GM19193 (cell line): Measurements from ENCODE around the gene UNC13D.

Source experiments
- POLR2A ChIP-seq: IDR thresholded peaks from 4 replicates; pipeline ENCODE4 v1.6.1; 2011; ENCODE audit not compliant: insufficient read depth, insufficient read length; ENCODE audit errors: extremely low read depth

UNC13D gene

DNA sequence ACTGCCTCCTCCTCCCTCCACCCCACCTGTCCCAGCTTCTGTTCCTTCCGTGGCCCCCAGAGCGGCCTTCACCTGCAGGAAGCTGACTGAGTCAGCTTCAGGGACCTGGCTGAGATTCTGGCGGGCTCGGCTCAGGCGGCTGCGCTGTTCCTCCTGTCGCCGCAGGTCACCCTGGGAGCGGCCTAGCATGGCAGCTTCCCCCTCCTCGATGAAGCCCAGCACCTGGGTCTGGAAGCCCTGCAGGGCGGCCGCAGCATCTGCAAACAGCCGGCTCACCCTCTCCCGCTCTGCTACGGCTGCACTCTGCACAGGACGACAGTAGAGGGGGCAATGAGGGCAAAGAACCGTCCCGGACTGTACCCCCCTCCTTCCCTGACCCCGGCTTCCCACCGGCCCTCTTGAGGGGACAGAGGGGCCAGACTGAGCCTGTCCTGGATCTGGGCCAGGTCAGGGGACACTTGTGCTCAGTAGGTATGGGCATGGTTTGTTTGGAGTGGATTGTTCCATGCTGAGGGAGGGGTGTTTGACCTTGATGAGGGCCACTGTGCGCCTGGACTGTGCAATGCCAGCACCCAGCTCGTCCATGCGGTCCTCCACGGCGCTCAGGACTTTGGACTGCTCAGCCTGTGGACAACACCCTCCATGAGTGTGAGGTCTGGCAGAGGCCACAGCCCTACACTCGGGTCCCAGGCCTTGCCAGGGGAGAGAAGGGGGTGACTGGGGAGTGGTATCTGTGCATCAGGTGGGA lies 32.2 kb upstream of the UNC13D start:
- peak; percentile 50 for TF ChIP-seq POLR2A

GRCh38 chr17:75875940-75876189 lies 31.7 kb upstream of the UNC13D start:
- TF ChIP-seq POLR2A = no peak

- TF ChIP-seq POLR2A = no peak
Measured at GRCh38 chr17:75875182-75875939, 31.2 kb upstream of the UNC13D start.

- no peak for TF ChIP-seq POLR2A
Measured at GRCh38 chr17:75874323-75875181, 30.3 kb upstream of the UNC13D start.

DNA sequence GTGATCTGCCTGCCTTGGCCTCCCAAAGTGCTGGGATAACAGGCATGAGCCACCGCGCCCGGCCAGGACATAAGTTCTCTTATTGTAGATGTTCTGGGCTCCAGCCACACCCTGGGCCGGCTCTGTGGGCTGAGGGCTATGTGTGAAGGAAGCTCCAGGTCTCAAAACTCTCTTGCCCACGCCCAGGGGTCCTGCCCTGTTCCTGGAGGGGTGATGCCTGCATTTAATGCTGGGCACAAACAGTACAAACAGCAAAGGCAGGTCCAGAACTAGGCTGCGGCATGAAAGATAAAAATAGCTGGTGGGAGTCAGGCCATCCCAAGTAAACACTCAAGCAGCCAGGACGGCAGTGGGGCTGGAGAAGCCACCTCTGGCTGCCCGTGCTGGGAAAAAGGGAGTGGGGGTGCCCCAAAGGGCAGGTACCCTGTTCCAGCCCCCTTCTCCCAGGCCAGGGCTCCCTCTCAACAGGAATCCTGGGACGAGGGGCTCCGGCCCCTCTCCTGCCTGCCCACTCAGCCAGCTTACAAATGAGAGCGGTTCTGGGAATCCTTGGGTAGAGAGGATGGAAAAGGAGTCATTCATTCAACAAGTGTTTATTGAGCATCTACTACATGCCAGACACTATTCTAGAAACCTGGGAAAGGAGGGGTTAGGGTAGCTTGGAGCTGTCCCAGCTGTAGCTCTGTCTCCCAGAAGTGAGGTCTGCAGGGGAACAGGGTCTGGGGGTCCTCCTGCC lies 29.6 kb upstream of the UNC13D start:
- no peak for TF ChIP-seq POLR2A

GRCh38 chr17:75872434-75873351 lies 28.5 kb upstream of the UNC13D start:
- TF ChIP-seq POLR2A = no peak

DNA sequence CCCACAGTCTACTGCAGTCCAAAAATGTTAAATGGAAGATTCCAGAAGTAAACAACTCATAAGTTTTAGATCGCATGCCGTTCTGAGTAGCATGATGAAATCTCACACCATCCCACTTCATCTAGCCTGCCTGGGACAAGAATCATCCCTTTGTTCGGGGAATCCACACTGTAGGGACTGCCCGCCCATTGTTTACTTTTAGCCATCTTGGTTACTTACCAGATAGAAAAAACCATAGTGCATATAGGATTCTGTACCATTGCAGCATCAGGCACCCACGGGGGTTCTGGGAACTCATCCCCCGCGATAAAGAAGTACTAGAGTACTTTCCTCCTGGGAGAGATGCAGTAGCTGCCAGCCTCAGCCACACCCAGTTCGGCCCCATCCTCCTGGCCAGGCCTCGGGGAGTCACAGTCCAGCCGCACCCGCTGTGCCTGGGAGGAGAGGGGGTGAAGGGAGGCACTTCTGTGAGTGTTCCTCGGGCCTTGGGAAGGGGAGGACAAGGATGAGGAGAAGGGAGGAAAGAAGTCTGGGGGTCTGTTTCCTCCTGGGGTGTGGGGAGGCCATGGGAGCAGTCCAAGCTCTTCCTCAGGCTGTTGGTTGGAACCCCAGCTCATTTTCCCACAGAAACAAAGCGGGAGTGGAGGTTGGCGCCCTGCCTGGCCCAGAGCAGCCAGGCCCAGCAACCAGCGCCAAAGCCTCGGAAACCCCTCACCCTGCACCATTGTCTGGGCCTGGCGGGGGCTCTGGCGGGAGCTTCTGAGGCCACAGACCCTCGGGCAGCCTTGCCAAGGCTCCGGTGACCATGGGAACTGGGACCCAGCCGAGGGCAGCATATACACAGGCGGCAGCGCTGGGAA lies 25.3 kb upstream of the UNC13D start:
- no peak for TF ChIP-seq POLR2A

DNA sequence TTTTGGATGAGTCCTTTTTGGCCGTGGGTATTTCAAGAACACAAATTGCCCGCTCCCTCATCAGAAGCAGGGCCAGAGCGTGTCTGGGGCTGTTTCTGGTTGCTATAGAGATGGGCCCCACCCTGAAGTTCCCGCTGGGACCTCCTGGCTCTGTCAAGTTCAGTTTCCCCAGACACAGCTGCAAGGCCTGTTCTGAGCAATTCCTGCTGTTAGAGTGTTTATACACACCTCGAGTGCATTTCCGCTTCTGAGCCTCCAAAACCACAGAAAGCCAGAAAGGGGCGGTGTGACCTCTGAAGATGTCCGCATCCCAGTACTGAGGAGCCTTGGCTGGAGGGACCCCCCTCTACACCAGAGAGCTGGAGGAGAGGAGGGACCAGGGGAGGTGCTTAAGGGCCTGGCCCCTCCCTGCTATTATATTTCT lies 20.3 kb upstream of the UNC13D start:
- TF ChIP-seq POLR2A = no peak

DNA sequence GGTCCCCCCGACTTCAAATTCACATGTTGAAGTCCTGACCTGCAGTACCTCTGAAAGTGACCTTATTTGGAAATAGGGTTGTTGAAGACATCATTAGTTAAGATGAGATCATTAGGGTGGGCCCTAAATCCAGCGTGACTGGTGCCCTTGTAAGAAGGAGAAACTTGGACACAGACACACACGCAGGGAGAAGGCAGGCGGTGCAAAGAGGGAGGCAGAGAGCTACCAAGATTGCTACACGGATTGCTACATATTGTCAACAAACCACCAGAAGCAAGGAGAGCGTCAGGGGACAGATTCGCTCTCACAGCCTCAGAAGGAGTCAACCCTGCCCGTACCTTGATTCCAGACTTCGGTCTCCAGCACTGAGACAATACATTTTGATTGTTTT lies 17.7 kb upstream of the UNC13D start:
- no peak for TF ChIP-seq POLR2A

DNA sequence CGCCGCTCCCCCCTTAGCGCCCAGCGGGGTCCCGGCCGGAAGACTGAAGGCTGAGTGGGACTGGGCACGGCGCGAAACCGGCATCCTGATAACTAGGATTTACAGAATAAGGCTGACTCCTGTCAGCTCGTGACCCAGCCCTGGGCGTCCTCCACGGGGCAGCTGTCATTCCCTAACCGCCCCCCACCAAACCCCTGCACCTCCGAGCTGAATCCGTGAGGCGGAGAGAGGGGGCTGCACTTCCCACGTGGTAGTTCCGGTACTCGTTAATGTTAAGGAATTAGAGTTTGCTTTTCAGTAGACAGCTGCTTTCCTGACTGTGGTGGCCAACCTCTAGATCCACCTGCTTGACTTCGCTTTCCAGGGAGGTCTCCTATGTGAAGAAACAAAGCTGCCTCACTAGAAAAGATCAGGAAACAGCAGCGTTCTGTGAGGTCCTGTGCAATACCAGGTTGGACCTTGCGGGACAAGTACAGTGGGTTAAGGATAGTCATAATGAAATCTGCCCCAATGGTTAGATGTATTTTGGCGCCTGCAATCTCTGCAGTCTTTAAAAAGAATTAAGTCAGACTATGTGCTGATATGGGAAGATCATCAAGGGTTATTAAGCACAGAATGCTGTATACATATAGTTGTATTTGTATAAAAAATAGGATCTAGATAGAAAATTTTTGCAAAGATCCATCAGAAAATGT lies 12.0 kb upstream of the UNC13D start:
- no peak for TF ChIP-seq POLR2A

DNA sequence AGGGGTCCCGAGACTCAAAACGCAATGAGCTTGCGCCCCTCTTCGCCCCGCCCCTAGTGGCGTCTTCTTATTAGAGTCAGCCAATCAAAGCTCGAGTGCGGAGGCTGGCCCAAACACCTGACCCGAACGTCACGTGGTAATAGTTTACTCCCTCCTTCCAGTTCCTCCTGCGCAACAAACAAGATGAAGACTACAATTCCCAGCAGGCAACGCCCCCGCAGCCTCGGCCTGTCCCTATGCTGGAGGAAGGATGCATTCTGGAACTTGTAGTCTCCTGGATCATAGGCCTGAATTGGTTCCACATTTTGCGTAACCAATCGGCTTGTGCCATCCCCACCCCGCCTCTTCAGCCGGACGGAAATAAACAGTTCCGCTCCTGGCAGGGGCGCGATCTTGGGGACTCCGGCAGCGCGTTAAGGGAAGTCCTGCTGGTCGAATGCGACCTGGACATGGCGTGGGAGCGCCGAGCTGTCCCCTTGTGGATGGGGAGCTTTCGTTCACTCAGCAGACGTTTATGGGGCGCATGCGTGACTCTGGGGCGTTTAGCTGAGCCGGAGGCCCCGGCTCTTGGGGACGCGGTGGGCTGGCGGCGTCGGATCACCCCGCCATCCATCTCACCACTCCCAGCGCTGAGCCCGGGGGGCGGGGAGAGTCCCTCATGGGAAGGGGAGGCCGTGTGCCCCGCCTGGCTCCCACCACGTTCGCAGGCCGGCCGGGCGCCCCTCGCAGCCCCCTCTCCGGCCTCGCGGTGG lies 11.3 kb upstream of the UNC13D start, which contains the start of gene WBP2:
TSS of gene WBP2 (minus strand) at position 26 of the 752 bp plus-strand sequence. CDS start 38 bp downstream, outside the sequence.
- TF ChIP-seq POLR2A = peak; percentile 96
